ENCODE measurements around the gene GSX1.
"Not testable (repeated sequence)": the region's sequence is repeated elsewhere in the genome, so short reads cannot be mapped to it uniquely, and the experiment has no call there.

GSX1 gene

DNA sequence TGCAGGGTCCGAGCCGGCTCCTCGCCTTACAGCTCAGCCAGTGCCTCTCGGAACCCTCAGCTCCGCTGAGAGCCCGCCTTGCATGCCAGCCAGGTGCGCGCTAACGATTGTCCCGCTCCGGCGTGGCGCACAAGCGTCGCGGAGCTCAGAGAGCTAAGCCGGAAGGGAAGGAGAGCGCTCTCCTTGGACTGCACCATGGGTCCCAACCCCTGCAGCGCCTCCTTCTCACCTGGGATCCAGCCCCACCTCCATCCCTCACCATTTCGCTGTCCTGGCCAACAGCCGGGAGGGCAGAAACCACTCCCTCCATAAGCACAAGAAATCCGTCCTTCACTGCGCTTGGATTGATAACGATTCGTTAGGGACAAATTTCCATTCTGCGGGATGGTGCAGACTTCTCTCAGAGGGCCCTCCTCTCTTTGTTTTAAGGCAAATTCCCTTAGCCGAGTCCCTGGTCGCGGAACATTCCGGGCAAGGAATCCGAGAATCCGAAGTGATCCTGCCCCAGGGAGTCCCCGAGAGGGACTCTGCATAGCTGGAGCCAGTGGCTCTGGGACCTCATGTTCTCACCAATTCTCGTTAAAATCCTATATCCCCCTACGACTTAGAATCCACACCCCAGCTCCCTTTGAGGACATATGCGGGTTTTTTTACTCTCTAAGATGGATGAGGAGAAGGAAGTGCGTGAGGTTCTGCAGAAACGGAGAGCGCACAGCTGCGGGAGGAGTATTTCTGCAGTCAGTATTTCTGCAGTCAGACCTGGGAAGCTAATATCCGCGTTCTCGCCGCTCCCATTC, 2.8 kb downstream of the GSX1 start:
- DNase-seq (ENCODE audit: low spot score), result no peak

DNA sequence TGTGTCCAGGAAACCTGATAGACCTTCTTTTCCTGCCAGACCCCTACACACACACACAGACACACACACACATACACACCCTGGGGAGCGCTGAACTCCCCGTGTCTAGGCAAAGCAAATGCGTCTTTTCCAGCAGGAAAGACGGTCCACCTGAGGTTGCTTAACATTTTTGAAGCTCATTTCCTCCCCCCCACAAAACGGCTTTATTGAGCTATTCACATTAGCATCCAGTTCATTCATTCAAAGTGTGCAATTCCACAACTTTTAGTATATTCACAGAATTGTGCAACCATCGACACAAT, 3.4 kb downstream of the GSX1 start:
- DNase-seq (ENCODE audit: low spot score), result no peak

DNA sequence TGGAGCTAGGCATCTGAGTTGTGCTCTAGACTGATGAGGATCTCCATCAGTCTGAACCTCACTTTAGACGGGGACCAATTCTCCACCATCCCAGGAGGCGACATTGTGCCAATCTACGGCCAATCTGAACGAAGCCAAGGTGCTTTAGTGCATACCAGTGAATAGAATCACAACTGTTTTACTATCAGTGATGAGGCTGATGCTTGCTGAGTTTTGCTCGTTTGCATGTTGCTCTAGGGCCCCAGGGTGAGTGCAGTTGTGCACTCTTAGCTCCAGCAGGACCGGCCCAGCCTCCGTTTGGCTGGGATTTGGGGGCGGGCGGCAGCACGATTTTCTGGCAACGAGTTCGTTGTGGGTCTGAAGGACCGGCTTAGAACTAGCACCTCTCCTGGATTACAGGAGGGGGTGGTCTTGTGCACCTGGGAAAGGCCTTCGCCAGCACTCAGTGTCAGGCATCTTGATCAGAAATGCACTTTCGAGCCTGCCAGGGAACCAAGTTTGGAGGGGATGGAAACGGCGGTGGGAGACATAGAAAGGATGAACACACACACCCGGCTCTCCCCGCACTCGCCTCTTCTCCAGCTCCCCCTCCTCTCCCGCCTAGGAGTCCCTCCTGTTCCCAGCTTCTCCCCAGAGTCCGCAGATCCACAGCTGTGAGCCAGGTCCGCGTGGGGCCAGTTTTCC, 4.4 kb downstream of the GSX1 start:
- no peak for DNase-seq (ENCODE audit: low spot score)

DNA sequence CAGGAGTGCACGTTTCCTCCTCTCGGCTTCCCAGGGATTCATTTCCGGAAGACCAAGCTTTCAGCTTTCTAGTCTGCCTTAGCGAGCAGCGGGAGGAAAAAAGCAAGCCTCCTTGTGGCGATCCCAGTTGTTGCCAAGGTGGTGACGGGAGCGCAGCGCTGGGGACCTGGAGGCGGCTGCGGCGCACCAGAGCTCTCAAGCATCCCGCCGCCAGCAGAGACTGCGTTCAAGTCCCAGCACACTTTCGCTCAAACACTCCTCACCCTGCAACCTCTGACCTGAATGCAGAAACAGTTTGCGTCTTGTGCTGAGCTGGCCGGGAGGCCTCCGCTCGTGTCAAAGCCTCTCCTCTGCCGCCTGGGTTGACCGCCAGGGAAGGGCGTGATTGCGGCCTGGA, 4.9 kb downstream of the GSX1 start:
- no peak for DNase-seq (ENCODE audit: low spot score)

DNA sequence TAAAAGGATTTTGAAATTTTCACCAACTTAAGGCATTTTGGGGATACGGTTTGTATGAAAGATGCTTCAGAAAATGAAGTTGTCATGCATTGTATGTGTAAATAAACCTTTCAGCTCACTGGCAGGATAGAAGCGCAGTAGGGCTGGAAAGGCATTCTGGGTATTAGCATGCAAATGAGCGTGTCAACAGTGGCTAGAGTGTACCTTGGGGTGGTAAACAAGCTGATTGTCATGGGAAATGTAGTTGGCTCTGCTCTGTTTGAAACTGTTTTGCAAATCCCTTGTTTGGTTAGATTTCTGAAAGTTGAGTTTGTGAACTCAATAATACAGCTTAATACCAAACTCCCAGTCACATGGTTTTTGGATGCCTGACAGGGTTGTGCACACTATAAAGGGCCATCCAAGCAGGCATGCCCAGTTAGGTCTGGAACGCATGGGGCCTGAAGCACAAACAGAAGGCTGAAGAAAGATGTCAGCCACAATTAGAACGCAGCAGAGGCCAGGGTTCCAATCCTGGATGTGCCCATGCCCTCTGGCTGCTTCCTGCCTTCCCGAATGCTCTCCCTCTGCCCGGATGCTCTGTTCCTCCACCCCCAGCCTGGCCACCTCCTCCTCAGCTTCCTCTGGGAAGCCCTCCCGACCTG, 14.6 kb downstream of the GSX1 start:
- DNase-seq (ENCODE audit: low spot score), result no peak

DNA sequence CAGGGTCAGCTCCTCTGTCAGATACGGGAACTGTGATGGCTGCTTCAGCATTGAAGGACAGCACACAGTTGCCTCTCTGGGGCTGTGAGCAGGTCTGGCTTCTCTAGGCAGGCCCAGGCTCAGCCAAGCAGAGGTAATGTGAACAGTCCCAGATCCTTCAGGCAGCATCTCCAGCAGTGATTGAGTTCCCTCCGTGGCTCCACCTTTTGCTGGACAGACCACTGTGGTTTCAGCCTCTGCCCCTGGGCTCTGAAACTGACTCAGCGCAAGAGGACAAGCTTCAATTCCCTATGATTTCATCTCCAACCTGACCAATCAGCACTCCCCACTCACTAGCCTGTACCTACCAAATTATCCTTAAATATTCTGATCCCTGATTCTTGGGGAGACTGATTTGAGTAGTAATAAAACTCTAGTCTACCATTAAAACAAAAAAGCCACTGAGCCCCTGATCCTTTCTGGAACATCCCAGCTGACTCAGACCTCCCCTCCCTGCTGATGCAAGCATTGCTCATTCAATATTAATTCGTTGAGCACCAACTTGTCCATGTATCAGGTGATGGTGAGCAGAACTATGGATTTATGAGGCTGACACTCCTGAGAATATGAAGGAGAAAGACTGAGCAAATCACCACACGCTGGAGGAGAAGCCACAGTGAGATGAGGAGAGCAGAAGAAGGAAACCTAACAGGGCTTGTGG, 16.7 kb downstream of the GSX1 start:
- no peak for DNase-seq (ENCODE audit: low spot score)

DNA sequence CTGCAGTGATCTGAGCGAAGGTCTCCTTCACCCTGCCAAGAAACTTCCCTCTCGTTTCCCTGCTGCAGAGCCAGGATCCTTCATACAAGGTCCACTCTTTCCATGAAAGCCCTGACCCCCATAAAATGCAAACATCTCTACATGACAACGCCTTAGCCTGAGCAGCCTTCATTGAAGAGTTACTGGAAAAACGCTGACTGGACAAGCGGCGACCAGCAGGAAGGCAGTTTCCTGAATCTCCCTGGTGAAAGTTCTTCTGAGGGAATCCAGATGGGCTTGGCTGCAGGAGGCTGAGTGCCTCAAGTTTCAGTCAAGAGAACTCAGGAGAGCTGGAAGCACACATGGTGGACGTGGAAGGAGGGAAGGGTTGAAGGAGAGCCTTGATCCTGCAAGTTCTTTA, 17.7 kb downstream of the GSX1 start:
- DNase-seq (ENCODE audit: low spot score), result no peak

DNA sequence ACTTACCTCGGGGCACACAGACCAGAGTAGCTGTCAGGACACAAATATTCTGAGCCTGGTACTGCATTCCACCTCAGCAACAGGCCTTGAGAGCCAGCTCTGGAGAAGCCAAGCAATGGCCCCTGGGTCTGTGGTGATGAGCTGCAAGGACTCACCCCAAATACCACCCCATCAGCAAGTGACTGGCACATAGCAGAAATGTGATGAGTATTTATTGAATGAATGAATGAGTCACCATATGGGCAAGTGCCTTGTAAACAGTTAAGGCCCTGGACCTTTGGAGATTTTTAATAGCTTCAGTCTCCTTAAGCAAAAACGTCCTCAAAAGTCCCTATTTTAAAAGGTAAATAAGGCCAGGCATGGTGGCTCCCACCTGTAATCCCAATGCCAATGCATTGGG, 18.2 kb downstream of the GSX1 start:
- DNase-seq (ENCODE audit: low spot score), result no peak

DNA sequence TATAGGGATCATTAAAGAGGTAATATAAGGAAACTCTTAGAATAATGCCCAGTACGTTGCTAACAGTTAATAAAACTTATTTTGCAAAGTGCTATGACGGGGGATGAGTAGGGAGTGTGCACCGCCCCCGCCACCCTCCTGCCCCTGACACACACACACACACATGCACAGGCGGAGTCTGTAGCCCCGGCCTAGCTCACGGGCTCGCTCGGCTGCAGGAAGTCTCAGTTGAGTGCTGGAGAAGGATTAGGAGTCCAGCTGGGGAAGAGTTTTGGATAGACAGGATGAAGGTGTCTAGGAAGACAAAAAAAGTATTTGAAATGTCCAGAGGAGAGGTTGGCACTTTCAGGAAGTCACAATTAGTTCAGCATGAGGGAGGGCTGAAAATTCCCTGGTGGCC, 21.5 kb downstream of the GSX1 start:
- DNase-seq (ENCODE audit: low spot score), result no peak

DNA sequence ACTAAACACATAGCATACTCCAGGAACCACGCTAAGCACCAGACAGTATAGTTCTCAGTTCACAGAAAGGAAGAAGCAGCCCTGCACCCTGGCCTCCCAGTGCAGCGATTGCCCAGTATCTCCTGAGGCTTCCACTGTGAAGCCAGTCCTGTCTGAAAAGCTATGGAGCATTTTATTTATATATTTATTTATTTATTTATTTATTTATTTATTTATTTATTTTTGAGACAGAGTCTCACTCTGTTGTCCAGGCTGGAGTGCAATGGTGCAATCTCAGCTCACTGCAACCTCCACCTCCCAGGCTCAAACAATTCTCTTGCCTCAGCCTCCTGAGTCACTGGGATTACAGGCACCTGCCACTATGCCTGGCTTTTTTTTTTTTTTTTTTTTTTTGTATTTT, 25.5 kb downstream of the GSX1 start:
- not testable (repeated sequence) for DNase-seq (ENCODE audit: low spot score)

DNA sequence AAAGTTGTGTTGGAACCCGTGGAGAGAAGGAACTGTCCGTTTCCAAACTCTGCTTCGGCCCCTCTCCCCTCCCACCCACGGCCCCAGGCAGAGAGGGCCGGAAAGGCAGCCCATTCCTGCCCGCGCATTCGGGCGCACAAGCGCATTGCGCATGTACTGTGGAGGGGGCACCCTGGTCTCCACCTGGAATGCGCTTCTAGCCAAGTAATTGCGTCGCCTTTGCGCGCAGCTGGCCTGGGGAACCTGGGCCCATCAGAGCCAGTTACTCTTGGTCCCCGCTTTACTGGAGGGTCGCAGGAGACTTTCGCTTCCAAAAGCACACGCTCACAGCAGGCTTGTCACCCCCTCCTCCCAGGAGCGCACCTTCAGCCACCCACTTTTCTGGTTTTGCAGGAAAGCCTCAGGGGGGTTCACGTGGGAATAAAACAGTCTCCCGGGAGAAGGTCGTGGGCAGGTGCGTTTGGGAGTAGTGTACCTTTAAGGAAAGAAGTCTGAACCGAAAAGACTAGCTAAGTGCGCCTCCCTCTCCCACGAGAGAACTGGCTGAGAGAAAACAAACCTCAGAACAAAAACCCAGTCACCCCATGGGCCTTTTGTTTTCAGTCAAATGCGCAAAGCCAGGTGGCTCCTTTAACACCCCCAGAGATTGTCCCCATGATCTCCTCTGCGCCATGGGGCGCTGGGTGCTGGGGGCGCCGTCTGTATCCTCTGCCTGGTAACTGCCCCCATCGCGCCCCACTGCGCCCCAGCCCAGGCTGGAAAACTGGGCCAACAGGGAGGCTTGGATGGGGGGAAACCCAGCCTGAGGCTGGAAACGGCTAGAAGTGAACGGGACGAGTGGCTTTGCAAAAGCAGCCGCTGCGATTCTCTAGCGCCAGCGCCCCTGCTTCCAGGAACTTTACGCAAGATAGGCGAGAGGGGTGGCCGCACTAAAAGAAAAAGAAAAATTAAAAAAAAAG, 28.5 kb downstream of the GSX1 start:
- no peak for DNase-seq (ENCODE audit: low spot score)

DNA sequence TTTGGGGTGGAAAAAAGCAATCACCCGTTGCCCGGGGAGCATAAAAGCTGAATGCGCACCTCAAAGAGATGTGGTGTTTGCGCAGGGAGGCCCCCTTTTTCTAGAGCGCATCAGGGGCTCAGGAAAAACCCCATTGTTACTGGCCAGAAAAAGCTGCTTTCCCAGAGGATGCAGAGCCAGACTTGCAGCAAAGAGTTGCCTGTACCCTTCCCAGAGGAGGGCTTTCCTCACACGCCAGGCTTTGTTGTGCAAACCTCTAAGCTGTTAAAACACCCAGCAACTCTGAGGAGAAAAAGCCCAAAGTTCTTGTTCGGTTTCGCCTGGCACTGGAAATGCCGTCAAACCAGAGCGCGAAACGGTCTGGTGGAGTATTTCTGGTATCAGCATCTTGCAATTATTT, 29.3 kb downstream of the GSX1 start:
- DNase-seq (ENCODE audit: low spot score), result no peak

DNA sequence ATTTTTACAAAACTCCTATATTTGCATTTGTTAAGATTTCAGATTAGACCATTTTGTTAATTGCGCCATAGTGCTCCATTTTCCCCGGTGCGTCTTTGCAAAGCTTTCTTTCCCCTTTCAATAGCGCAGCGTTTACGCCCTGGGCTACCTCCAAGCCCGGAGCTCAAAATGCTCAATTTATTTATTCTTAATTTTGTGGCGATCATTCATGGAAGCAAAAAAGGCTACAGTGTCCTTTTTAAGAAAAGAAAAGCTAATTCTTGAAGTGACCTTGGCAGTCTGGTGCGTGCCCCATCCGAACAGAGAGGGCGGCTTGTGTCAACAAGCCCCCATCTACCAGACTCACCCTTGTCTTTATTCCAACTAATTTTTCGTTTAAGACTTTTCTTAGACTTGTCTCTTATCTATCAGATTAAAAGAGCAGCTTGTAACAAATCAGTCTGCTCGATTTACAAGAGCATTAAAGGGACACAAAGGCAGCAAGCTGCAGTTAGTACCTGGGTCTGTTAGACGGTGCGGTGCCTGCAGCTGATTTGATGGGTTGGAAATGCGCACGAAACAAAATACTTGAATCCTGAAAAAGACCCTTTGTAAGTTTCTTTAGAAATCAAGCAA, 30.1 kb downstream of the GSX1 start:
- no peak for DNase-seq (ENCODE audit: low spot score)

DNA sequence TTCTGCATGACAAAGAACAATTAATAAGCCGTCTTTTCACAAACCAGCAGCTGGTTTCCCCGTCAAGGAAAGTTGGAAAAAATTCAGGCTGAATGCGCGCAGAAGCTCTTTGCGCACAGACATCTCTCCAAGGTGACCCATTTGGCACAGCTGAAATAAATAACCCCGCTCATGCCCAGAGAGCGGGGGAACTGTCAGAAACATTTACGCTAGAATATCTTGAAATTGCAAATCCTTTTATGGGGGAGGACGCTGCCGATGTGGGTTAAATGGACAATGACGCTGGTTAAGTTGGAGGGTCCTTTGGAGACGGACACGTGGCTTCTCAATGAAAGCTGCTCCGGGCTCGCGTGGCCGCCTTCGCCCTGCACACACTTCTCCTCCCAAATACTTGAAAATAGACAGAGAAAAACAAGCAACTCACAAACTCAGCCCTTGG, 30.6 kb downstream of the GSX1 start:
- no peak for DNase-seq (ENCODE audit: low spot score)

DNA sequence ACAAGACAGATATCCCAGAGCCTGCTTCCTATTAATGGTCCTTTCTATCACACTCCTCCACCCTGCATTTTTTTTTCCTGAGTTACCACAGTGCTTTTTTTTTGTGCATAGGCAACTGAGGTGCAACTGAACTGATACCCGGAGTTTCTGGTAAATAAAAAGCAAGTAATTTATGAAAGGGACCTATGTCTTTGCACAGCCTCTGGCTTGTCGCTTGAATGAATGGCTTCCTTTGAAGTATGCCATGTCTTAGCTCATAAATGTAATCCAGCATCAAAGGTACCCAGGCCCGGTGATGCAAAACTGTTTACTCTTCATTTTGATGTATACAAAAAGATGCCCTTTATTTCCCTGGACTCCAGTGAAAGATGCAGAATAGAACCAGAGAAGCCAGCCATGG, 31.8 kb downstream of the GSX1 start:
- DNase-seq (ENCODE audit: low spot score), result no peak

DNA sequence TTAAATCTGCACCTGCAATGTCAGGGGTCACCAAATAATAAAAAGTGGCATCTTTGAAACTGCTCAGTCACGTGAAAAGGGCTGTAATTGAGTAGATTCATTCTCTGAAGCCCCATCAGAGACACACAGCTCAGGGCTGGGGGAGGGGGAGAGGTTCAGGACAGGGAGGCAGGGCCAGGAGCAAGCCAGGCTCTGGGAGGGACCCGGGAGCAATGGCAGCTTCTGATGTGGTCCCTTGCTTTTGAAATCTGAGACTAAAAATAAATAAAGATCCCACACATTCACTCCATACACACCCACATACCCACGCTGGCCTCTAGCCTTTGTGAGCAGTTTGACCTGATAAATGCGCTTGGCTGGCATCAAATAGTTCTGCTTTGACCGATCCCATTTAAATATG, 32.8 kb downstream of the GSX1 start:
- DNase-seq (ENCODE audit: low spot score), result no peak

DNA sequence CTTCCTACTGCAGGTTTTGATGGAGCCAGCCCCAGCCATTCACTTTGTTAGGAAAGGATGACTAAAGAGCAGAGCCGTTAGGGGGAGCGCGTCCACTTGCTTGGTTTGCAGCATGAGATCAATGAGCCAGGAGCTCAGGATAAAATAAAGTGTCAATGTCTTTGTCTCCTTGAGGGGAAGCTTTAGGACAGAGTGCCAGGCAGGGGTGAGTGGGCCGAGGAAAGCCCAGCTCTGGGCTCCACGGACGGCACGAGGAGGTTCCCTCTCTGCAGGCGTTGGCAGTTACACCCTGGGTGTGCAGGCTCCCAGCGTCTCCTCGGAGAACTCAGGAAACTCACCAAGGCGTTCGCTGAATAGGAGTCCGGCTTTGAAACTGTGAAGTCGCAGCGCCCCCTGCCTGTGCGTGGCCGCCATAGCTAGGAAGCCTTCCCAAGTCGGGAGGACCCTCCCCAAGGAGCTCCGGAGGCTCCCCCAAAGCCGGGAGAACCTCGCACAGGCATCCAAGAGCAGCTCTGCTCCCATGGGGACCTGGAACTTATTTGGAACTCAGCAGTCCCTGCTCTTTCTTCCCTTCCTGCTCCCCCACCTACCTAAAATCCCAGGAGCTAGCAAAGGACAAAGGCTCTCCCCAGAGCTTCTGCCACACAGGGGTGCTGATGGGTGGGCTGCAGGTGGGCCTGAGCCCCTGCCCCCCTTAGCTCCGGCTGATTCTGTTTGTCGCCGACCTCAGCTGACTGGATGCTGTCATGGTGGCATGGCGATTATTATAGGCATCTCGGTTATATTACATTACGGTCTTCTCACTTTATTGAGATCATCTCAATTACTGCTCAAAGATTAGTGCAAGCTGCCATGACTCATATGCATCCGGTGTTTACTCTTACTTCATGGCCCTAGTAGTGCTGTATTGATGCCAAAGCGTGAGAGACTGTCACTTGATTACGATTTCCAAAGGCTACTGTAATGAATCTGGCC, 34.4 kb downstream of the GSX1 start:
- DNase-seq (ENCODE audit: low spot score), result peak; percentile 70

DNA sequence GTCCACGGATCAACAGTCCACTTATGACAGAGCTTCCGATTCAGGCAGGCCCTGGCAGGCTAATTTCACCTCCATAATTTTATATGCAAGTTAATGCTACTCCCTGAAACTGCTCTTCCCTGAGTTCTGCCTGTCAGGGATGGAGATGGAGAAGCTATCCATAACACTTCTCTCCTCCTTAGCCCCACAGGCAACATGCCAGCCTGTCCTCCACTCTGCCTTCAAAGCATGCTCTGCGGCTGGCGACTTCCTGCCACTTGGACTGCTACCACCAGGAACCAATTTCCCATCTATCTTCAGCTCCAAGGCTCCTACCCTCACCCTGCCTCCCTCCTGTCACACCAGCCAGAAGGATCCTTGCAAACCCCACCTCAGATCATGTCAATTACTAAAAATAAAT, 35.4 kb downstream of the GSX1 start:
- no peak for DNase-seq (ENCODE audit: low spot score)

DNA sequence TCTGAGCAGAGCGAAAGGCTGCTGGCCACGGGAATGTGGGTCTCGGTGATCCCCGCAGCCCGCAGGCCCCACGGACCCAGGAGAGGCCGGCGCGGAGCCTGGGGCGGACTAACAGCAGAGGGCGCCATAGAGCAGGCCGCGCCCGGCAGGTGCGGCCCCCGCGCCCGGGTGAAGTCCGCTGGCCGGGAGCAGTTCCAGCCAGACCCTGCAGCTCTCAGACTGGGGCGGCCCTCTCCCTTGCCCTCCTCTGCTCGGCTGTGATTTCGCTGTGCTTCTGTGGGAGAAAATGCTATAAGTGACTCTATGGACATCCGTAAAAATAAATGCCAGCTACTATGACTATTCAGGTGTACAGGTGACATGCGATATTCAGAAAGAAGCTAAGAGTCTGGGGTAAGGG, 37.7 kb downstream of the GSX1 start:
- peak; percentile 11 for DNase-seq (ENCODE audit: low spot score)

DNA sequence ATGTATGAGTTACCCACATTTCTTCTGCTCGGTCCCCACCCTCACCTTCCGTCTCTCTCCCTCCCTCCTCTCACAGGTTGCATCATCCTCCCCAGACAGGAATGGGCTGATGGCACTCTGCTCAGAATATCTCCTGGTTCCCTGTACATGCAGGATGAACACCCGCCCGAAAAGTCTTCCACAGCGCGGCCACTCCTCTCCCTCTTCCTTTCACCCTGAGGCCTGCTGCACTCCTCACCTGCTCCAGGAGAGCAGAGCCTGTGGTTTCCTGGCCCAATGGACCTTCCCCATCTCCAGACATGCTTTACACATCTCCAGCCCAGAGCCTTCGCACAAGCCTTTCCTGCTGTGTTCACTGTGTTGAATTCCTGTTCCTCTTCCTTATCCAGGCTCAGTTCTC, 40.9 kb downstream of the GSX1 start:
- no peak for DNase-seq (ENCODE audit: low spot score)
